KMS-11 (cell line): ENCODE results near the gene UNK.

Experiments
- H2AFZ ChIP-seq: fragments of 200-600 bp; sonication (generic); 2 replicates; pipeline ENCODE4 v1.6.1; 2016; ENCODE audit warnings: antibody characterized with exemption, mixed run types, low read depth
- H3K27ac ChIP-seq: fragments of 200-600 bp; sonication (generic); 2 replicates; pipeline ENCODE4 v1.6.1; 2016; ENCODE audit warnings: mild to moderate bottlenecking, mixed run types
- H3K27me3 ChIP-seq: fragments of 200-600 bp; sonication (generic); 2 replicates; pipeline ENCODE4 v1.6.1; 2017; ENCODE audit warnings: mild to moderate bottlenecking, low read depth, mixed run types, moderate library complexity; ENCODE audit not compliant: insufficient read depth
- H3K36me3 ChIP-seq: fragments of 200-600 bp; sonication (generic); 2 replicates; pipeline ENCODE4 v1.6.1; 2017; ENCODE audit warnings: mild to moderate bottlenecking, mixed run types; ENCODE audit not compliant: insufficient read depth
- H3K4me1 ChIP-seq: fragments of 200-600 bp; sonication (generic); 2 replicates; pipeline ENCODE4 v1.6.1; 2016; ENCODE audit warnings: mild to moderate bottlenecking, low read depth, mixed run types; ENCODE audit not compliant: poor library complexity, severe bottlenecking
- H3K4me2 ChIP-seq: fragments of 200-600 bp; sonication (generic); 2 replicates; pipeline ENCODE4 v1.7.0; 2016; ENCODE audit warnings: mild to moderate bottlenecking, mixed run types
- H3K4me3 ChIP-seq: fragments of 200-600 bp; sonication (generic); IDR thresholded peaks from 2 replicates; pipeline ENCODE4 v1.6.1; 2017; ENCODE audit warnings: low read depth, low read length, mixed read lengths; ENCODE audit not compliant: insufficient read depth
- H3K79me2 ChIP-seq: fragments of 200-600 bp; sonication (generic); 2 replicates; pipeline ENCODE4 v1.6.1; 2016; ENCODE audit warnings: low read depth, mixed run types; ENCODE audit not compliant: insufficient read depth
- H3K9ac ChIP-seq: fragments of 200-600 bp; sonication (generic); 2 replicates; pipeline ENCODE4 v1.6.1; 2016; ENCODE audit warnings: mild to moderate bottlenecking, mixed run types
- H4K20me1 ChIP-seq: fragments of 200-600 bp; sonication (generic); 2 replicates; pipeline ENCODE4 v1.6.1; 2016; ENCODE audit warnings: mild to moderate bottlenecking, mixed run types; ENCODE audit not compliant: insufficient read depth
- TF ChIP-seq, protein P1 (sequence below): fragments of 200-600 bp; sonication (generic); conservative IDR thresholded peaks from 2 replicates; pipeline ENCODE4 v1.6.1; 2017; ENCODE audit warnings: low read depth, mild to moderate bottlenecking, antibody characterized with exemption, low read length, moderate library complexity, mixed read lengths

UNK gene

DNA sequence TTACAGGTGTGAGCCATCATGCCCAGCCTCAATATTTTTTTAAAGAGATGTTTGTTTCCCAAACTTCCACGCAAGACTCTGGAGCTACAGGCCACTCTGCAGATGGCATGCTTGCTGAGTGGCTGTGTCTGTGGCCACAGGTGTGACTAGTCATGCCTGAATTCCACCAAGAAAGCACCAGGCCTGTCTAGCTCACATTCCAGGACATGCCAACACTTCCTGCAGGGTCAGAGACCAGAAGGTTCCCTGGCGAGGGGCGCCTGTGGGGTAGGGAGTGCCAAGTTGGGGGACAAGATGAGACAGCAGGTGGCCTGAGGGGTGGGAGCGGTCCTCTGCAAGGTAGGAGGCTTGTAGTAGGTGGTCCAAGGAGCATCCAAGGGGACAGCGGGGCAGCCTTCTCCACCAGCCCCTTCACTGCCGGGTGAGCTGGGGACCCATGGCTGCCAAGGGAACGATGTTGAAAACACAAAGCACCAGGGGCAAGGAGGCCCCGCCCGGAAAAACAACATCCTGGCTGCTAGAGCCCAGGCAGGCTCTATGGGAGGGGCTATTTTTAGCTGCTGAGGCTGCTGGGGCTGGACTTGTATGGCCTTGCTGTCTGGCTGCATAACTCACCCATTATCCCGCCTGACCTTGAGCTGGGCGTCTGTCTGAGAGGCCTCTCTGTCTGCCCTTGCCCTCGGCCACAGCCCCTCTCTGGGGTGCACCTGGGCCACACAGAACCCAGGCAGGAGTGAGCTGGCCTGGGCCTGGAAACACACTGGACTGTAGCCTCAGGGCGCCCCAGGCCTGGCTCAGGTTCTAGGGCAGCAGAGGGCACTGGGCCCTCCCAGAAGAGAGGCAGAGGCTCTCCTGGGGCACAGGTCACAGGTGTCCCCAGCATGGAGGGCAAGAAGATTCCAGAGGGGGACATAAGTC, 88.1 kb downstream of the UNK start:
- Histone ChIP-seq H3K9ac (peak overlapping the region; percentile 49; the same call in 1 of the 2 replicates), H2AFZ (peak overlapping the region; percentile 15; the same call in 1 of the 2 replicates), H3K27ac (peak overlapping the region; percentile 89), H4K20me1 (no peaks in the 10 kb centered on the region), H3K4me3 (no peak overlapping the region), H3K4me1 (peaks cover 33% of the 10 kb centered on the region), H3K79me2 (peaks cover 23% of the 10 kb centered on the region), H3K27me3 (no peaks in the 10 kb centered on the region), H3K36me3 (no peaks in the 10 kb centered on the region), H3K4me2 (peak overlapping the region; percentile 67)
- TF ChIP-seq, protein P1, sequence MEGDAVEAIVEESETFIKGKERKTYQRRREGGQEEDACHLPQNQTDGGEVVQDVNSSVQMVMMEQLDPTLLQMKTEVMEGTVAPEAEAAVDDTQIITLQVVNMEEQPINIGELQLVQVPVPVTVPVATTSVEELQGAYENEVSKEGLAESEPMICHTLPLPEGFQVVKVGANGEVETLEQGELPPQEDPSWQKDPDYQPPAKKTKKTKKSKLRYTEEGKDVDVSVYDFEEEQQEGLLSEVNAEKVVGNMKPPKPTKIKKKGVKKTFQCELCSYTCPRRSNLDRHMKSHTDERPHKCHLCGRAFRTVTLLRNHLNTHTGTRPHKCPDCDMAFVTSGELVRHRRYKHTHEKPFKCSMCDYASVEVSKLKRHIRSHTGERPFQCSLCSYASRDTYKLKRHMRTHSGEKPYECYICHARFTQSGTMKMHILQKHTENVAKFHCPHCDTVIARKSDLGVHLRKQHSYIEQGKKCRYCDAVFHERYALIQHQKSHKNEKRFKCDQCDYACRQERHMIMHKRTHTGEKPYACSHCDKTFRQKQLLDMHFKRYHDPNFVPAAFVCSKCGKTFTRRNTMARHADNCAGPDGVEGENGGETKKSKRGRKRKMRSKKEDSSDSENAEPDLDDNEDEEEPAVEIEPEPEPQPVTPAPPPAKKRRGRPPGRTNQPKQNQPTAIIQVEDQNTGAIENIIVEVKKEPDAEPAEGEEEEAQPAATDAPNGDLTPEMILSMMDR = no peak

DNA sequence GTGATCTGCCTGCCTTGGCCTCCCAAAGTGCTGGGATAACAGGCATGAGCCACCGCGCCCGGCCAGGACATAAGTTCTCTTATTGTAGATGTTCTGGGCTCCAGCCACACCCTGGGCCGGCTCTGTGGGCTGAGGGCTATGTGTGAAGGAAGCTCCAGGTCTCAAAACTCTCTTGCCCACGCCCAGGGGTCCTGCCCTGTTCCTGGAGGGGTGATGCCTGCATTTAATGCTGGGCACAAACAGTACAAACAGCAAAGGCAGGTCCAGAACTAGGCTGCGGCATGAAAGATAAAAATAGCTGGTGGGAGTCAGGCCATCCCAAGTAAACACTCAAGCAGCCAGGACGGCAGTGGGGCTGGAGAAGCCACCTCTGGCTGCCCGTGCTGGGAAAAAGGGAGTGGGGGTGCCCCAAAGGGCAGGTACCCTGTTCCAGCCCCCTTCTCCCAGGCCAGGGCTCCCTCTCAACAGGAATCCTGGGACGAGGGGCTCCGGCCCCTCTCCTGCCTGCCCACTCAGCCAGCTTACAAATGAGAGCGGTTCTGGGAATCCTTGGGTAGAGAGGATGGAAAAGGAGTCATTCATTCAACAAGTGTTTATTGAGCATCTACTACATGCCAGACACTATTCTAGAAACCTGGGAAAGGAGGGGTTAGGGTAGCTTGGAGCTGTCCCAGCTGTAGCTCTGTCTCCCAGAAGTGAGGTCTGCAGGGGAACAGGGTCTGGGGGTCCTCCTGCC, 89.1 kb downstream of the UNK start:
- no peak overlapping the region for H2AFZ ChIP-seq

GRCh38 chr17:75874323-75875181, 89.9 kb downstream of the UNK start:
- TF ChIP-seq, protein P1 = no peak
- H2AFZ ChIP-seq = no peak overlapping the region

More for the DNA sequence above, 89.1 kb downstream of the UNK start:
- Histone ChIP-seq H4K20me1 (no peaks in the 10 kb centered on the region), H3K4me1 (peaks cover 33% of the 10 kb centered on the region), H3K79me2 (peaks cover 25% of the 10 kb centered on the region), H3K27me3 (no peaks in the 10 kb centered on the region), H3K4me3 (no peak overlapping the region), H3K36me3 (no peaks in the 10 kb centered on the region), H3K9ac (no peak overlapping the region; the same call in 1 of the 2 replicates), H3K27ac (peak overlapping the region; percentile 89), H3K4me2 (peak overlapping the region; percentile 67; the same call in 1 of the 2 replicates)
- TF ChIP-seq, protein P1 = no peak

More at GRCh38 chr17:75874323-75875181, 89.9 kb downstream of the UNK start:
- Histone ChIP-seq H4K20me1 (no peaks in the 10 kb centered on the region), H3K4me3 (no peak overlapping the region), H3K27me3 (no peaks in the 10 kb centered on the region), H3K36me3 (no peaks in the 10 kb centered on the region), H3K27ac (peak overlapping the region; percentile 89; the same call in 1 of the 2 replicates), H3K9ac (no peak overlapping the region), H3K4me1 (peaks cover 39% of the 10 kb centered on the region), H3K79me2 (peaks cover 25% of the 10 kb centered on the region), H3K4me2 (no peak overlapping the region)
